Skeletal muscle tissue (tissue), 4 donors: Measurements from ENCODE around the gene TFAP2B. TPM values are rescaled to one million over a fixed set of nuclear protein-coding genes. Genes with fewer than 3 reads are reported as not detected.

Source experiments
- H3K27ac ChIP-seq: one replicate; pipeline ENCODE4 v1.7.0; 2013; ENCODE audit warnings: mild to moderate bottlenecking, low read depth, low read length, inconsistent platforms
- H3K27me3 ChIP-seq, 3 donors: one replicate each; pipeline ENCODE4 v1.7.0; 2013; ENCODE audit warnings: low read length in 3 of 3; ENCODE audit not compliant: control insufficient read depth in 3 of 3, insufficient read depth in 3 of 3
- H3K36me3 ChIP-seq, 3 donors: one replicate each; pipeline ENCODE4 v1.7.0; 2013; ENCODE audit warnings: low read length in 3 of 3; ENCODE audit not compliant: control insufficient read depth in 3 of 3, insufficient read depth in 3 of 3
- H3K4me1 ChIP-seq, 3 donors: one replicate each; pipeline ENCODE4 v1.7.0; 2013; ENCODE audit warnings: low read length in 3 of 3, mild to moderate bottlenecking in 3 of 3; ENCODE audit not compliant: control insufficient read depth in 3 of 3, insufficient read depth in 3 of 3
- H3K4me3 ChIP-seq, 3 donors: one replicate each; pipeline ENCODE4 v1.7.0; 2013; ENCODE audit warnings: low read length in 3 of 3
- H3K9ac ChIP-seq, 3 donors: one replicate each; pipeline ENCODE4 v1.7.0; 2013; ENCODE audit warnings: low read length in 3 of 3, mild to moderate bottlenecking in 3 of 3, moderate library complexity in 2 of 3, low read depth in 1 of 3
- H3K9me3 ChIP-seq, 3 donors: one replicate each; pipeline ENCODE4 v1.7.0; 2013; ENCODE audit warnings: low read length in 3 of 3; ENCODE audit not compliant: control insufficient read depth in 3 of 3
- total RNA-seq: library from RNA; depleted of rRNA; stranded (reverse); fragments of >200 nt; gene quantifications from one replicate; pipeline ENCODE4 v1.2.3, GENCODE V29; 2014
- donor health status: Osteomylitis.

The TFAP2B gene
- total RNA-seq = not detected

DNA sequence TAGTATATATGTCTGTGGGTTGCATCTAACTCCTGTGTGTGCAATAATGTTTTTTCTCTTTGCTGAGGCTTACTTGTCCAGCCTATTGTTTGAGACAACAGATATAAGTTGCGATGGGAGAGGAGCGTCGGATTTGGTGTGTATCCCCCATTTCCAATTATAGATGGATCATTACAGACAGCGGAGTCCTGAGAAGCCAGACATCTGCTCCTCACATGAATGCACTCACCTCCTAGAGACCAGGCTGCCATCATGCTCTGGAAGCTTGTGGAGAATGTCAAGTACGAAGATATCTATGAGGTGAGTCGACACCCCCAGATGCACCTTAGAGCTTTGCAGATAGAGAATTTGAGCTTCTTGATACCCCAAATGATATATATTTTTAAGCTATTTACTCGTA is at the start of gene TFAP2B:
TFAP2B (plus strand) TSS at position 199 of the 400 bp plus-strand sequence; CDS start at position 220, 21 bp downstream.
- Histone ChIP-seq H3K9ac (no peak within 1 kb of the TSS), H3K4me3 (peak within 1 kb of the TSS in 1 of 3 donors; percentile 31), H3K9me3 (no peaks in the 10 kb centered on the region), H3K27me3 (peaks cover 56 to 86% (median 82%) of the 10 kb centered on the region in 3 donors), H3K4me1 (peaks cover 0 to 8% (median 6%) of the 10 kb centered on the region in 3 donors), H3K27ac (no peak within 1 kb of the TSS), H3K36me3 (no peaks in the 10 kb centered on the region)

DNA sequence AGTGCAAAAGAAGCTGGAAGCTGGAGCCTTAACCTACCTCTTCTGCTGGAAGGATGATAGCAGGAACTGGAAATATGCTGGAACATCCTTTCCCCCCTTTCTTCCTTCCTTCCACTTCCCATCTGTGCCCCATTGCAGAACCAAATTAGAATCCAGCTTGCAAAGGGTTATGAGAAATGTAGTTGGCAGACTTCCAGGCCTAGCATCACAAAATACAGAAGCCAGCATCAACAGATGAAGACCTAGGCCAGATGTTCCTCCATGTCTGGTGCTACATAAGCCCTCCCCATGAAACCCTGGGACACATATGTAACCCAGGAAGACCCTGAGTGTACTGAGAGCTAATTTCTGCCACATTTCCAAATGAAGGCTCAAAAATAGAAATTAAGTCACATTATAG is 40.0 kb upstream of the TFAP2B start:
- Histone ChIP-seq H3K9ac (no peak overlapping the region), H3K4me1 (no peaks in the 10 kb centered on the region), H3K27ac (no peak overlapping the region), H3K9me3 (no peaks in the 10 kb centered on the region), H3K27me3 (no peaks in the 10 kb centered on the region), H3K36me3 (no peaks in the 10 kb centered on the region), H3K4me3 (no peak overlapping the region)

DNA sequence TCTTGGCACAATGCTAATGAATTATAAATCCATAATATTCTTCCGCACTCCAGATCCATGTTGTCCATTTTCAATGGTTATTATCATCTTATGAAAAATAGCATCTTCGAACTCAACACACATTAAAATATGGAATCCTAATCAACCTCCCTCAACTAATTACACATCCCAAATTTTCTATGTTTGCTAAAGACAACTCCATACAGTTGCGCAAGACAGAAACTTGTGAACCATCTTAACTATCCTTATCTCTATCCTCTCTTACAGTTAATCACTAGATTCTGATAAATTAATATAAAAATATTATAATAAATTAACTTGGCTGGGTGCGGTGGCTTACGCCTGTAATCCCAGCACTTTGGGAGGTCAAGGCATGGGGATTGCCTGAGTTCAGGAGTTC is 38.3 kb upstream of the TFAP2B start:
- no peak overlapping the region for H3K9ac ChIP-seq
- no peak overlapping the region for H3K4me3 ChIP-seq
- H3K27ac ChIP-seq = no peak overlapping the region
- H3K36me3 ChIP-seq = no peaks in the 10 kb centered on the region
- no peaks in the 10 kb centered on the region for H3K9me3 ChIP-seq
- H3K27me3 ChIP-seq = no peaks in the 10 kb centered on the region
- no peaks in the 10 kb centered on the region for H3K4me1 ChIP-seq

DNA sequence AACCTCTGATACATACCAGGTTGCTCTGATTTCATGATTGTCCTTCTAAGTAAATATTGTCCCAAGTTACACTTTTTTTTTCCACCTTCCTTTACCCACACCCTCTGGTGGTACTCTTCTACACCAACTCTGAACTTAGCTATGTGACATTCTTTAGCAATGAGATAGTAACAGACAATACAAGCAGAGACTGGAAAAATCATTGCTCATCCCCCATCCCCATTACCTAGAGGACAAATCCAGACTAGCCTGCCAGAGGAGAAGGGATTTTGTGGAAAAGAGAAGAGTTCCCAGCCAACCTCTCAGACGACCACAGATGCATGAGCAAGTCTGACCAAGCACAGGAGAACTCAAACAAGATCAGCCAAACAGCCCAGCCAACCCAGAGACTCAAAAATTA is 32.8 kb upstream of the TFAP2B start:
- Histone ChIP-seq H3K36me3 (no peaks in the 10 kb centered on the region), H3K9ac (no peak overlapping the region), H3K4me1 (no peaks in the 10 kb centered on the region)

DNA sequence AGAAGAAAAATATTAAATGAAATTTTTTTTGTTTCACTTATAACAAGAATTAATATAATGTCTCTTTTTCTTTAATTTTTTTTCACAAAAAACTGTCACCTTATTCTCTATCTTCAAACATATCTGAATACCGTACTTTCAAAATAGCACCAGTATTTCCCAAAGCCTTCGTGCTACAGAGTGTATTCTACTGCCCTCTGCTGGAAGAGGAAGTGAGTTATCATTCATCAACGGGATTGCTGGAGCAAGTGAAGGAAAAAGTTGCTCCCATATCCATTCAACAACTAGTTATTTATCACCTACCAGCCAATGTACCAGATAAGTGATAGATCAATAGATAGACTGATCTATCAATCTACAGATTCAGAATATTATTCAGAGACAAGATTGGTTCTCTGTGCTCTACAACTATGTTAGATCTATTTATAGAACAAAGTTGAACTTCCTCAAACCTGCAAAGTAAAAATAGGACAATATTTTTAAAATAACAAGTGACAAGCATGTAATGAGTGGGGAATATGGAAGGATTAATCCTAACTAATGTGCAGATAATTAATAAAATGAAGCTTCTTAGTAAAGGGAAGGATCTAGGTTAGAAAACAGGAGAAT is 26.7 kb upstream of the TFAP2B start:
- Histone ChIP-seq H3K4me3 (no peak overlapping the region), H3K27me3 (peaks cover 0 to 4% (median 0%) of the 10 kb centered on the region in 3 donors), H3K9ac (no peak overlapping the region), H3K9me3 (no peaks in the 10 kb centered on the region), H3K4me1 (no peaks in the 10 kb centered on the region), H3K36me3 (no peaks in the 10 kb centered on the region), H3K27ac (no peak overlapping the region)

More for the DNA sequence above, 32.8 kb upstream of the TFAP2B start:
- Histone ChIP-seq H3K27me3 (no peaks in the 10 kb centered on the region), H3K27ac (no peak overlapping the region), H3K4me3 (no peak overlapping the region), H3K9me3 (no peaks in the 10 kb centered on the region)

DNA sequence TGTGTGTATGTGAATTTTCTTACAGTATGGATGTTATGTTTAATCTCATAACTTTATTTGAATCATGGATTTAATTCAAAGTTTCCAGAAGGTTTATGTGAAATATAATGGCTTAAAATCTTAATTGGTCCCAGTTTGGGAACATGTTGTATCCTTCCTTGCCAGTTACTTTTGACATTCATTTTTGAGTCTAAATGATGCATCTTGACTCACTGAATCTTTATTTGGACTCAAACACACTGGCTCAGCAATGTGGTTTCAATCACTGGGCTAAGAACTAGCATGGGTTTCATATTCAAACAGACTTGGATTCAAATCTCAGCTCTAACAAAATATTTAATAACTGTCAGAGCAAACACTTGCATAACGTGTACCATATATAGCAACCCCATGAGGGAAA is 25.9 kb upstream of the TFAP2B start:
- no peak overlapping the region for H3K9ac ChIP-seq
- H3K4me3 ChIP-seq = no peak overlapping the region
- H3K27ac ChIP-seq = no peak overlapping the region
- H3K27me3 ChIP-seq = peaks cover 0 to 4% (median 0%) of the 10 kb centered on the region in 3 donors
- no peaks in the 10 kb centered on the region for H3K36me3 ChIP-seq
- H3K9me3 ChIP-seq = no peaks in the 10 kb centered on the region
- no peaks in the 10 kb centered on the region for H3K4me1 ChIP-seq

DNA sequence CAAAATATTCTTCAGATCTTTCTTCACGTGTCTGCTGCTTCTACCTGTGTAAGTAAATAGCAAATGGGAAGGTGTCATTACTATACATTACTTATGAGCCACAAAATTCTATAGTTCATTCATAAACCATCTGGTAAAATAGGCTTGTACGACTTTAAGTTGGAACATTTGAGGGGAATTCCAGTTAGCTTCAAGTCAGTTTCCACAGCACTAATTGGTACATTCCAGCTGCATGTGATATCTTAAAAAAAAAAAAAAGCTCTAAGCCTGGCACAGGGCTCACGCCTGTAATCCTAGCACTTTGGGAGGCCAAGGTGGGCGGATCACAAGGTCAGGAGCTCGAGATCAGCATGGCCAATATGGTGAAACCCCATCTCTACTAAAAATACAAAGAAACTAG is 23.1 kb upstream of the TFAP2B start:
- Histone ChIP-seq H3K4me3 (no peak overlapping the region), H3K9ac (no peak overlapping the region), H3K36me3 (no peaks in the 10 kb centered on the region), H3K9me3 (no peaks in the 10 kb centered on the region), H3K27me3 (peaks cover 0 to 4% (median 0%) of the 10 kb centered on the region in 3 donors), H3K4me1 (no peaks in the 10 kb centered on the region), H3K27ac (no peak overlapping the region)

DNA sequence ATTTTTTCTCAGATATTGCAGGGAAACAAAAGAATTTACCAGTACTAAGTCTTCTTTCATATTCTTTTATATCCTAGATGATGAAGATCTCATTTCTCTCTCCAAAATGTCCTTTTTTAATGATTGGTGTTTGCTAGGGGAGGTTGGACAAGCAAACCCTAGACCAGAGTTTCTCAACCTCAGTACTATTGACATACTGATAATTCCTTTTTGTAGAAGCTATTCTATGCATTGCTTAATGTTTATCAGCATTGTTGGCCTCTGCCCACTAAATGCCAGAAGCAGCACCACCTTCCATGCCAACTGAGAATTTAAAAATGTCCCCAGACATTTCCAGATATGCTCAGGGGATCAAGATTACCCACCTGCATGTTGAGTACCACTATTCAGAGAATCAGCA is 14.4 kb upstream of the TFAP2B start:
- no peak overlapping the region for H3K9ac ChIP-seq
- H3K27me3 ChIP-seq = peaks cover 0 to 4% (median 0%) of the 10 kb centered on the region in 3 donors
- no peaks in the 10 kb centered on the region for H3K9me3 ChIP-seq
- H3K4me1 ChIP-seq = no peaks in the 10 kb centered on the region
- no peak overlapping the region for H3K27ac ChIP-seq
- no peak overlapping the region for H3K4me3 ChIP-seq
- no peaks in the 10 kb centered on the region for H3K36me3 ChIP-seq

DNA sequence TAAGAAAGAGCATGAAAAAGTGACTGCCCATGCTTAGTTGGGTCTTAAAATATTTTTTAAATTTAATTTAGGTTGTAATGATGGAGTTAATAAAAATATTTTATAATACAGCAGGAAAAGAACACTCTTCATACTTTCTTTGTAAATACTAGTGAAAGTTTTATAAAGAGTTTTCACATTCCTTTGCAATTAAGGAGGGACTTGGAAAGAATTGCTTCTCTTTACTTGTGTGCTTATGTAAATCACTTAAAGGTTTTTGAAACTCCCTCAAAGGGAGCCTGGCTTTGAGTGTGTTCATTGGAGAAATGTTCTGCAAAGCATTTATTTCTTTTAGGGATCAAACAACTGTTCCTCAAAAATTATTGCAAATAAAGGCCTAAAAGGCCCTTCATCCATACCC is 11.6 kb upstream of the TFAP2B start:
- H3K27me3 ChIP-seq = peaks cover 0 to 6% (median 4%) of the 10 kb centered on the region in 3 donors
- H3K9ac ChIP-seq = no peak overlapping the region
- no peaks in the 10 kb centered on the region for H3K4me1 ChIP-seq
- no peaks in the 10 kb centered on the region for H3K9me3 ChIP-seq
- H3K36me3 ChIP-seq = no peaks in the 10 kb centered on the region
- H3K4me3 ChIP-seq = no peak overlapping the region
- H3K27ac ChIP-seq = no peak overlapping the region

DNA sequence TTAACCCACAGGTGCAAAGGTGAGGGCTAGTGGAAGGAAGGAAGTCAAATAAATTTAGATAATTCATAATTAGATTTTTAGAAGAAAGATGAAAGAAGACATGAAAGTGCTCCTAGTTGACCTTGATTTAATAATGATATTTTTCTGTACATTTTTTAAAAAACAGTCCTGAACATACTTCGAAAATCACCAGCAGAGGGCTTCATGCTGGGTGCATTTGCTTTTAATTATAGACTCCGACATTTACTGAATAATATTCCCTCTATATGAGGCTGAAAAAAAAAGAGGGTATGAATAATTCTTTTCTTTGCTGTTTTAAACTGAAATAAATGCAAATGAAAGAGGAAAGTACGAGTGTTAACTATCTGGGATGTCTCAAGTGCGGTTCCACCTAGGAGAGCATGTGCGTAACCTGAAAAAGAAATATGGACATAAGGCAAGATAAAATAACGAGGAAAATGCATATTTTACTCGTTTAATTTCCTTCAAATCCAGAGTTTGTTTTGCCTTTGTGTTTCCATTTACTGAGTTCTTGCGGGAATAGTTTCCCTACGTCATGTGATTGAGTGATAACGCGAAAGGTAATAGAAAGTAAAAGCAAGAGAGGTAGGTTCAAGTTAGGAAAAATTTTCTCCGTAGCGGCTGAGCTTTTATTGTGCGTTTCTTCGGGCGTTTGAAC is 3.1 kb upstream of the TFAP2B start:
- Histone ChIP-seq H3K36me3 (no peaks in the 10 kb centered on the region), H3K27ac (no peak overlapping the region), H3K4me1 (peaks cover 0 to 7% (median 6%) of the 10 kb centered on the region in 3 donors), H3K4me3 (peak overlapping the region; percentile 52 to 66 (median 56)), H3K9ac (peak overlapping the region in 1 of 3 donors; percentile 33), H3K27me3 (peaks cover 34 to 60% (median 56%) of the 10 kb centered on the region in 3 donors), H3K9me3 (no peaks in the 10 kb centered on the region)
